Measurements from ENCODE around the gene TLNRD1.

The TLNRD1 gene

DNA sequence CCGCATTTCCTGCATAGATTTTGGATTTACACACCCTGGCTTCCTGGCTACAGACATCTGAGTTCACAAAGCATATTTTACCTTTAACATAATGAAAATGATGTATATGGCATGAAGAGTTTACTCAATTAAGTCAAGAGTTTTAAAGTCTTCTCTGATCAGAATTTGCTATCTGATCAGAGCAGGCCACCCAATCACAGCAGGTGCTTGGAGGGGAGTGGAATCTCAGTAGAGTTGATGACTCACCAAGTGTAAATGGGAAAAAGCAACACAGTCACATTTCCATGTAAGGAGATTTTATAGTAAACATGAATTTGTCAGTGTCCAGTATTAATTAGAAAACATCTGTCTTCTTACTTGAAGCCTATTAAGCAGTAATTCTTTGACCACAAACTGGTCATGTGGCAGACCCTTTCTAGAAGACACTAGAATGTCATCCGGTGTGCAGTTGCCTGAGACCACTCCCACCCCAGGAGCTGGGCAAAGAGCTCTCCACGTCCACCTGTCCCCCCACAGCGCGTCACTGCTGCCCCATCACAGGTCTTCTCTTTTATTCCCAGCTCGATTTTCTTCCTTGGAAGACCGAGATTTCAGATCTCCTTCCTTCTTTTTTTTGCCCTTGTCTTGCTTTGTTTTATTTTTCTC is 21.9 kb upstream of the TLNRD1 start:
- peak; percentile 62 for DNase-seq (ENCODE audit: low read depth)

DNA sequence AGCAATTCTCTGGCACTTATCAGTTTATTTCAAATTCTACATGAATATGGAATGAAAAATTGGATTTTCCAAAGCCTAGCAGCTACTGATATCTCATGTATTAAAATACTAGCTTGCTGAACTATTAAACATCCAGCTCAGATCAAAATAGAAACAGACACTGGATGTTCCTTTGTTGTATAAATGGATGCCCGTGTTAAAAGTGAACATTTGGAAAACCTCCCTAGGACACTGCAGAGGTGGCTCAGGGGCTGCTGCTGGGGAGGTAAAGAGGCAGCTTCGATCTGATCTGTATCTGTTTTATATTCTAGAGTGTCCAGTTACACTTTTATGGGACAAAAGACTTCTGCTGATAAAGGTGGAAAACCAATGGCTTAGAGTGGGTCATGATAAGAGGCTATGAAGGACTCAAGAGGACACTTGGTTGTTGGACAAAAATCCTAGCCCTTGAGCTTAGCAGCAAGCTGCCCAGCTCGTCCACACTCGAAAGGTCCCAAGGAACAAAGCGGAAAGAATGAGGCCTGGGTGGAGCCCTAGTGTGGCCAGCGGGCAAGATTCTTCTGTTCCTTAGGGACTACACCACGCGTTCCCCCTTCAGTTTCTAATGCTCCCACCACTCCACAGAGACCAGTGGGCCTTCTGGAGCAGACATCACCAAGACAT is 21.1 kb upstream of the TLNRD1 start:
- DNase-seq (ENCODE audit: low read depth) = no peak

DNA sequence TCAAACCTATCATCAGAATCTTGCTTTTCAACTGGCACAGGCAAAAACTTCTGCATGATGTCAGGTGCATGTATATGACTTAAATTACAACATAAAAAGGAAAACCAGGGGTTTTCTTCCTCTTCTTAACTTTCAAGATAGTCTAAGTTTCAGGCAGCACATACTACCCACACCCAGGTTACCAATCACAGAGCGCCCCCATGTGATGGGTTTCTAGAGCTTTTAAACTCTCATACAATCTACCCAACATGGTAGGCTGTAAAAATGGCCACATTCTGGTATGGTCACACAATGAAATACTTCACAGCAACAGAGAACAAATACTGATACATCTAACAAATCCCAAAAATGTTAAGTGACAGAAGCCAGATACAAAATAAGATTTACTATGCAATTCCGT is 18.5 kb upstream of the TLNRD1 start:
- no peak for DNase-seq (ENCODE audit: low read depth)

DNA sequence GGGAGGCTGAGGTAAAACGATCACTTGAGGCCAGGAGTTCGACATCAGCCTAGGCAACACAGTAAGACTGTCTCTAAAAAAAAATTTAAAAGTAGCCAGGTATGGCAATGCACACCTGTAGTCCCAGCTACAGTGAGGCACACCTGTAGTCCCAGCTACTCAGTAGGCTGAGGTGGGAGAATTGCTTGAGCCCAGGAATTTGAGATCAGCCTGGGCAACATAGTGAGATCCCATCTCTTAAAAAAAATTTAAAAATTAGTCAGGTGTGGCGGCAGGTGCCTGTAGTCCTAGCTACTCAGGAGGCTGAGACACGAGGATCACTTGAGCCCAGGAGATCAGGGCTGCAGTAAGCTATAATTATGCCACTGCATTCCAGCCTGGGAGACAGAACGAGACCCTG is 17.9 kb upstream of the TLNRD1 start:
- no peak for DNase-seq (ENCODE audit: low read depth)

DNA sequence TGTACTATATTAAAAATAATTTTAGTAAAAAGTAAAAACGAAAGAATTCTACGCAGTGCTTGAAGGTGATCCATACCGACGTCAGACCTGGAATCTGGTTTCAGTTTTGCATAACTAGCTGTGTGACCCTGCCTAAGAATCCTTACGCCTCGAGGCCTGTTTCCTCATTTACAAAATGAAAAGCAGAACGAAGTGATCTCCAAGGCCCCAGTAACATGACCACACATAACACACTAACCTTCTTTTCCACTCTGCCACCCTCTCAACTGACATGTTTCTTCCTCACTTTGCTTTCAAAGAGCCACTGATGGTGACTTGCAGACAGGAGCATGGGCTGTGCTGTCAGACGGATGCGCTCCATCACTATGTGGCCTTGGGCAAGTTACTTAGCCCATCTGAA is 15.9 kb upstream of the TLNRD1 start:
- peak; percentile 70 for DNase-seq (ENCODE audit: low read depth)

DNA sequence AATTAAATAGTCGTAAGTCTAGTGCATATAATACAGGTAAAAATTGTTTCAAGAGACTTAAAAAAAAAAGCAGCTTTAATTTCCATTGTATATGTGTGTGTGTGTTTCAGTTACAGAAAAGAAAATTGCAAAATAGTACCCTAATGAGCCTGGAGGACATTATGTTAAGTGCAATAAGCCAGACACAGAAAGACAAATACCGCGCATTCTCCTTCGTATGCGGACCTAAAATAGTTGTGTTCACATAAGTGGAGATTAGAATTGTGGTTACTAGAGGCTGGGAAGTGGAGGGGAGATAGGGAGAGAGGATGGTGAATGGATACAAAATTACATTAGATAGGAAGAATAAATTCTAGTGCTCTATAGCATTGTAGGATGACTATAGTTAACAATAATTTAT is 14.7 kb upstream of the TLNRD1 start:
- no peak for DNase-seq (ENCODE audit: low read depth)

DNA sequence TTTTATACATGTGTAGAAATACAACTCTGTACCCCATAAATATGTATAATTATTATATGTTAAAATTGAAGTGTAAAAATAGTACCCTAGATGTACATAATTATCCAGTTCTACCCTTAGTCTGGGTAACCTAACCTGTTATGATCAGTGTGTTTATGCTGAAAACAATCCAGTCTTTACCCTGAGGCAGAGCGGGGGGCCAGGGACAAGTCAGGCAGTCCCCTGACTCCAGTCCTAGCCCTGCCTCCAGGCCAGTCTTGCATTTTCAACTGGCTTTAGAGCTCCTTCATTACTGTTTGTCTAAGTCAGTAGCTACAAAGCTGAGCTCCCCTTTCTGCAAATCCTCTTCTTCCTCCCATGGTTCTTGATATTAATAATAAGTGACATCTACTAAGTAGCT is 14.2 kb upstream of the TLNRD1 start:
- DNase-seq (ENCODE audit: low read depth) = no peak

DNA sequence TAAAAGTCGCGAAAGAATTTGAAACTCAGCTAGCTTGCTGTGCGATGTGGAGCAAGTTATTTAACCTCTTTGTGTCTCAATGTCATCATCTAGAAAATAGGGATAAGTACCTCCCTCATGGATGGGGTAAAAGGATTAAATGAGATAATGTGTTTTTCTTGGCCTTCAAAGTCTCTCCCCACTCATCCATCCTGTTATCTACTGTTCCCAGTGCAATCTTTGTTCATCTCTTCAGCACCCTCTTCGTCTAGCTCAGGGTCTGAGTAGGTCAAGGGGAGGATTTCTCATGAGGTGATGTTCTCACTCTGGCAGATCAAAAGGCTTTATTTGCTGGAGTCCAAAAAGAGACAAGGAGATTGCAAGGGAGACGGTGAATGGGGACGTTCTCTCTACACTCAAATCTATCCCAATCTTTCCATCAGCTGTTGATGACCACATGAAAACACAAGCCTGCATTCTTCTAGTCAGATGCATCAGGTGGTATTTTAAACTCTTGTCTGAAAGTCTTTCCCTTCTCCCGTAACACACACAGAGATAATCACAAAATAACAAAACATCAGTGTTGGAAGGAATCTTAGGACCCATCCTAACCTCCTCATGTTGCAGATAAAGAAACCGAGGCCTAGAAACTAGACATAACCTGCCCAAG is 12.5 kb upstream of the TLNRD1 start:
- DNase-seq (ENCODE audit: low read depth) = peak; percentile 12

DNA sequence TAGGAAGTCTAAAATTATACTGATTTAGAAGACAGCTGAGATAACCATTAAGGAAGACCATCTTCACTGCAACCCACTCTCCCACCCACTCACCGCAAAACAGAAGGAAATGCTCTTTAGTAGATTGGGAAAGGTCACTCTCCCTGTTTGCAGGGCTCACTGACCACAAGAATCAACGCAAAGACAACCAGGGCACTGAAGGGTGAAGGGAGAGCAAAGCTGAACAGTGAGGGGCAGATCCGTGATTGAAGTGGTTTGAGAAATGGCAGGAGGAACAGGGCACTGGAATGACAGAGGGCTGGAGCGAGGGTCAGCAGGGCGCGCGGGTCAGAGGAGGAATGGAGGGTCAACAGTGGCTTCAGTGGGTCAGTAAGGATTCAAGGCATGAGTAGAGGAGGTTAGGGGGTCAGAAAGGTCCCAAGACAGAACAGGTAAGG is 11.6 kb upstream of the TLNRD1 start:
- no peak for DNase-seq (ENCODE audit: low read depth)

DNA sequence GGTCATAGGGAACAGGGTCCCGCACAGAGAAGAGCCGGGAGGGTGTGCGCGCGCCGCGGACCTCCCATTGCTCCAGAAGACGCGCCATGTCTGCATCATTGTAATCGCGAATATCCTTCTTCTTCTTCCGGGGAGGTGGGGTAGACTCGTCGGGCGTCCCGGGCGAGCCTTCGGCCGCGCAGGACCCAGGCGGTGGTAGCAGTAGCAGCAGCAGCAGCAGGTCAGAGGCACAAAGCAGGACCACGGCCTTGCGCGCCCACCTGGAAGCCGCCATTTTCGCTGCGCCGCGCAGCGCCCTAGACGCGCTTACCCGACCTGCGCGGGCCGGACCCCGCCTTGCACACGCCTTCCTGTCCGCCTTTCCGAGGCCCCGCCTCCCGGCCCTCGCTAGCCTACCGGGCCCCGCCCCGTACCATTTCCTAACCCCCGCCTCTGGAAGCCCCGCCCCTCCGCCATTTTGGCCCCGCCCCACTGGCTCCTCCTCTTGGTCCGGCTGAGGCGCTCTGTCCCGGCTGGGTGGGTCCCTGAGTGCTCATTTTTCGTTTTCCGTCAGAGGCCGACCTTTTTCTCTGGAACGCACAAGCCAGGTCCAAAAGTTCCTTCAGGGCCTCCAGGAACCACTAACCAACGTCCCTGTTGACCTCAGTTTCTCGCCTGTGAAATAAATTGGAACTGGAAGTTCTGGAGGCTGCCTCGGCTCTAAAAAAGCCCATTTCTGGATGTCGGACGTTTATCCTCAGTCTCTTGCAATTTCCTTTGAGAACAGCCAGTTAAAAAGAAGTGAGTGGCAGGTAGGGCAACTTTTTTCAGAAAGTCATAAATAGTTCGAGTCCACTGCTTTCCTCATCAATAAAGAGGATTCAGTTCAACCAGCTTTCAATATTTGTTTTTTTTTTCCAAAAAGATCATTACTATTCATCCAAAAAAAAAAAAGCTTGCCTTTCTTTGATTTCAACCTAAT is 10.9 kb upstream of the TLNRD1 start, which contains the start of gene MESD:
Gene MESD (minus strand): TSS at position 302 of the 961 bp plus-strand sequence. CDS start 28 bp downstream, at position 274.
- peak; percentile 96 for DNase-seq (ENCODE audit: low read depth)

DNA sequence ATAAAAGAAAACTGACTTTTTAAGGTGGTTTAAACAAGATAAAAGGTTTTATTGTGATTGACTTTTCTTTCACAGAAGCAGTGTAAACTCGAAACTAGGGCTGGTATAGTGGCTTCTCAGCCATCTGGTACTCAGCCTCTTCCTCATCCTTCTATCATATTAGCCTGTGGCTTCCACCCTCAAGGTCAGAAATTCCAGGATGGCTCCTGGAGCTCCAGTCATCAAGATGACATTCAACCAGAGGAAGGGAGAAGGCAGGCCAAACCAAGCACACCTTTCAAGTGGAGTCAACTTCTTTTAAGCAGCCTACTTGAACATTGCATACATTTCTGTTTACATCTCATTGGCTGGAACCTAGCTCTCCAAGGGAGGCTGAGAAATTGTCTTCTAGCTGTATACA is 9.8 kb upstream of the TLNRD1 start:
- no peak for DNase-seq (ENCODE audit: low read depth)

DNA sequence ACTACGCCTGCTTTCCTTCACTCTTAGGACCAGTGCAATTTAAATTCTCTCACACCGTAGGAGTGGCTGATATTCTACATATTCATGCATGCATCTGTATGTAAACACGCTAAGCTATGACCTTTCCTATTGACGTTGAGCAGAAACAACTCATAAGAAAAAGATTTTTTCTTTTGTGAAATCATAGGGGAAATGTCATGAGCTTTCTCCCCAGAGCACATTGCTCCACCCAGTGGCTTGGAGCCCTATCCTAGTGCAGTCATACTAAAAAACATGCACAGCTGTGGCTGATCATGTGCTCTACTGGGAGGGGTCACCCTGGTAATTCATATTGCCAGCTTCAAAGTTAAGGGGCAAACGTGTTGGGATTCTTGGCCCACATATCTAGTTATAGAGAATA is 9.3 kb upstream of the TLNRD1 start:
- DNase-seq (ENCODE audit: low read depth) = peak; percentile 55

DNA sequence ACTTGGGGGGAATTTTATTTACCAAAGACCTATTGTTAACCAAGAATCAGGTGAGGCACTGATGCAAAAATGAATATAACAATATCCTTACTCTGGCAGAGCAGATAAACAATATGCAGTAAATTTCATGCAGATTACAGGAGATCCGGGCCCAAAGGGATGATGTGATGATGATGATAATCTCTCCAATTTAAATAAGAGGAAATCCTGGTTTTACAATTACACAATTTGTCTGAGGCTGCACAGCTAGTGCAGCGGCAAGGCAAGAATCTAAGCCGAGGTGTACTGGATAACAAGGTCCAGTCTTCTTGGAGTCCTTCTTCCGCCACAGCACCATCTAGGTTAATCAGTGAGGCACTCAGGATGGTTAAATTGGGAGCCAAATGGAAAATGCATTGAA is 8.7 kb upstream of the TLNRD1 start:
- no peak for DNase-seq (ENCODE audit: low read depth)

DNA sequence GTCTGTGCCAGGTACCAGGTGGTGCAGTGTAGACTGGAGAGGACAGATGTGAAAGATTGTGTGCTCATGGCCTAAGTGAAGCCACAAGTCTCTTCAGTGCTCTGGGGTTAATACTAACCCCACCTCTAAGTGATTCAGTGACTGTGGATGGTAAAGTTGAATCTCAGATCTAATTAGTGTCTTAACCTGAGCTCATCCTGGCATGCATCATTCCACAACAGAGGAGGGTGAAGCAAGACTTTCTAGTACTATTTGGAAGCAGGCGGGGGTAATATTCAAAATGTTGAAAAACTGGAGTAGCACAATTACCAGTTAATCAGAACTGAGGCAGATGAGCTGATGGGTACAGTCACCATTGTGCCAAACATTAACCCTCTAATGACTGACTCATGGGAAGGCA is 8.3 kb upstream of the TLNRD1 start:
- DNase-seq (ENCODE audit: low read depth) = no peak

DNA sequence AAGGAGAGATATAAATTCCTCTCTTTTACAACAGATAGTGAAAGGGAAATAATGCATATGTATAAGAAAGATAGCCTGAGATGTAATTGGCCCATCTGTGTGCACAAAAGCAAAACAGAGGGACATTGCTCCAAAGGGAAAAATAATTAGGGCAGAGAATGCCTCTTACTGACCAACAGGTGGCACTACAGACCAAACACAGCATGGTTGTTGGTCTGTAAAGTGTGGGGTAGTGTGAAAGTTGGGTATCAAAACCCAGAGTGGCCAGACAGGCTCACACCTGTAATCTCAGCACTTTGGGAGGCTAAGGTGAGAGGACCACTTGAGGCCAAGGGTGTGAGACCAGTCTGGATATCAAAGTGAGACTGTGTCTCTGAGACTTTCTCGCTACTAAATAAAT is 4.5 kb upstream of the TLNRD1 start:
- peak; percentile 14 for DNase-seq (ENCODE audit: low read depth)

DNA sequence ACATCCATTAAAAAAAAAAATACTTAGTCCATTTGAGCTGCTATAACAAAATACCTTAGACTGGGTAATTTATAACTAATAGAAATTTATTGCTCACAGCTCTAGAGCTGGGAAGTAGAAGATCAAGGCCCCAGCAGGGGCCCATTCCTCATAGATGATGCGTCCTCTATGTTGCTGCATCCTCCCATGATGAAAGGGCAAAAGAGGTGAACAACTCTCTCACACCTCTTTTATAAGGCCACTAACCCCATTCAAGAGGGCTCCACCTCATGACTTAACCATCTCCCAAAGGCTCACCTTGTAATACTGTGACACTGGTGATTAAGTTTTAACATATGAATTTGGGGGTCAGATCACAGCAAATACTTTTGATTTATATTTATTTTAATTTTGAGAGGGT is 3.0 kb upstream of the TLNRD1 start:
- no peak for DNase-seq (ENCODE audit: low read depth)

DNA sequence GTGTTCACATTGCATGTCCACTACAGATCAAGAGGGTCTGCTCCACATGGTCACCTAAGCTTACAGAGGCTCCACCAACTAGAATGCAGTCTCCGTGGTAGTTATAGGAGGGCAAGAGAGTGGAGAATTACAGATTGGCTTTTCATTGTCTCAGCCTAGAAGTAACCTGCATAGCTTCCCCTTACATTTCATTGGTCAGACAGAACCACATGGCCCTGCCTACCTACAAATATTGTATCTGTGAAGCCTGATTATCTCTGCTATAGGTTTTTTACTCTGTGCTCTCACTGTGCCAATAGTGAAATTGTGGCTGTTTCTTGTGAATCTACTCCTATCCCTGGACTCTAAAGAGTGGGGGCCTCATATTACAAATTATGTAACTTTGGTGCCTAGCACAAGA is 2.5 kb upstream of the TLNRD1 start:
- DNase-seq (ENCODE audit: low read depth) = no peak

DNA sequence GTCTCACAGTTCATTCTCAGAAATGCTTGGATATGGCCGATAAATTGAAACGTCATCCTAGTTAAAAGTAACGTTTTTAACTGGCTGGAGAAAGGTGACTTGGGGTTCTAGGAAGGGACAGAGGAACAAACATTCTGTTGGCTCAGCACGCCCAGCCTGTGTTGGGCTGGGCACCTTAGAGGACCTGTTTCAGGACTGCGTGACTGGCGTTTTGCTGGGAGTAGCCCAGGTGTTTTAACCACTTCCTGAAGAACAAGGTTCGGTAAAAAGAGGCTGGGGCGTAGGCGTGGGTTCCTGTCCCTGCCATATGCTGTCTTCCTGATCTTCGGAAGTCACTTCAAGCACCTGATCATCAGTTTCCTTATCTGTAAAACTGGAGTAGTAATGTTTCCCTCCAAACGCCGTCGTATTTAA is 1.1 kb upstream of the TLNRD1 start:
- DNase-seq (ENCODE audit: low read depth) = no peak

DNA sequence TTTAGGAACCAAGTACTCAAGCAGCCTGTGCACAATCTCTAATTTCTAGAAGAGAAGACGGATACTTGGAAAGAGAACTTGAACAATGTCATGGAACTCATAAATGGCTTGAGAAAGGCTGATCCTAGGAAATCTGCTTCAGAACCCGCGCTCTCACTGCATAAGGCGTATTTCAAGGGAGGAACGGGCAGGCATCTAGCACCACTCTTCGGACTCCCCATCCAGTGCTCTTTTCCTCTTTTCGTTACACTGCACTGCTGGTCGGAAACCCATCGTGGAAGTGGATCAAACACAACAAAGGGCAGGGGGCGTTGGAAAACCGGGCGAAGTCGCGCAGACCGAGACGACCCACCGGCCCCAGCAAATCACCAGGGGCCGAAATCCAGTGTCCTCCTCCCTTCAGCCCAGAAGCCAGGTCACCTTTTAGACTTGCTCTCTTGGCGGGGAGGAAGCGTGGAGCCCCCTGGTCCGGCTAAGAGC is 539 bp upstream of the TLNRD1 start:
- DNase-seq (ENCODE audit: low read depth) = peak; percentile 28

DNA sequence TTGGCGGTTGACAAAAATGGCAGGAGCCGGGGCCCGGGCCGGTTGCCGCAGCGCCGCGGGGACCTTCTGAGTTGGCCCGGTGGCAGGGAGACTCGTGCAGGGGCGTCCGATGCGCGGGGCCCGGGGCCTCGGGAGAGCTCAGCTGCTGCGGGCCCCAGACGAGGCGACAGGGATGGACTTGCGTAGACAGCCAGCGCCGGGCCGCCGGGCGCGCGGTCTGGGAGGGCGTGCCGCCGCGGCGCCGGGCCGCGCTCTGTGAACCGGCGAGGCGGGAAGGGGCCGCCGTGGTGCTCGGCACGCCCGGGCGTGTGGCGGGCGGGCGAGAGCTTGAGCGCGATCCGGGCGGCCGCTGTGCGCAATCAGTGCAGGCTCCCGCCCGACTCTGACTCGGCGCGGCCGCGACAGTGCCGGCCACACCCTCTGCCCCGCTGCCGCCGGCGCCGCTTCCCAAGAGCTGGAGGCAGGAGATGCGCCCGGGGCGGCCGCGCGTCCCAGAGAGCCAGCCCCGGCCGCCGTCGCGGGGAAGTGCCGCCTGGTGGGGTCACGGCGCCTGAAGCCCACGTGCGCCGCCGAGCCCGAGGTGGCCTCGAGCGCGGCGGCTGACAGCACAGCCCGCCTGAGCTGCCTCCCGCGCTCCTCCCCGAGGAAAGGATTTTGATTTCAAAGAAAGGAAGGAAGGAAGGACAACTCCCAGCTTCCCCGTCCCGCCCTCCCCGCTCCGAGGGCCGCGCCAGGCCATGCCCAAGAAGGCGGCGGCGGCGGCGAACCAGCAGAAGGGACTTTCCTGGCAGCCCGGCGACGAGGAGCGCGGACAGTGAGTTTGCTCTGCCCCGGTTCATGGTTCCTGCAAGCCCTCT is 657 bp downstream of the TLNRD1 start:
- DNase-seq (ENCODE audit: low read depth) = peak; percentile 54

DNA sequence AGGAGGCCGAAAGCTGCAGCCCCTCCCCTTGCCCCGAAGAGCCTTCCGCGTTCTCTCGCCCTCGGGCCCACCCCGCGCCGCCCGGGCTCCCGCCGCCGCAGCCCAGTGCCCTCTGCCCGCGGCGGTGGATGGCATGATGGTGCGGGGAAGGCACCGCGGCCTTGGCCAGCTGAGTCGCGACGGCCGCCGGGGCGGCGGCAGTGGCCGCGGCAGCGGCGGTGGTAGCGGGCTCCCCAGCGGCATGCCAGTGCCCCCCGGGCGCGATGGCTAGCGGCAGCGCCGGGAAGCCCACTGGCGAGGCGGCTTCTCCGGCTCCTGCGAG is 1.2 kb downstream of the TLNRD1 start:
- DNase-seq (ENCODE audit: low read depth) = no peak

All from iris pigment epithelial cell (primary cell).